ENCODE results near the gene TLX1. TPM values are rescaled to one million over a fixed set of nuclear protein-coding genes. Genes with fewer than 3 reads are reported as not detected.

Gene TLX1
- total RNA-seq, 1 experiment from 2014 or later, result not detected

- Mint-ChIP-seq H3K4me3 (ENCODE audit: unreplicated experiment) (no peak overlapping the region), H3K27ac (ENCODE audit: low read depth, unreplicated experiment) (no peak overlapping the region)
Observed at GRCh38 chr10:101094121-101094879, 36.8 kb upstream of the TLX1 start.

GRCh38 chr10:101095004-101095403 is 36.1 kb upstream of the TLX1 start:
- Mint-ChIP-seq H3K4me3 (ENCODE audit: unreplicated experiment) (no peak overlapping the region), H3K27ac (ENCODE audit: low read depth, unreplicated experiment) (no peak overlapping the region), H3K27me3 (ENCODE audit: insufficient read depth, unreplicated experiment) (peaks cover 11% of the 10 kb centered on the region), H3K9me3 (ENCODE audit: unreplicated experiment) (no peaks in the 10 kb centered on the region), H3K36me3 (ENCODE audit: insufficient read depth, unreplicated experiment) (no peaks in the 10 kb centered on the region), H3K4me1 (ENCODE audit: insufficient read depth, unreplicated experiment) (peaks cover 9% of the 10 kb centered on the region)
- intact Hi-C loops (cut with micrococcal nuclease), result loop anchor here (1.0 kb wide), 1 partner anchor 47 kb away; no protein-coding TSS in a partner anchor
- no peak for TF ChIP-seq CTCF (IDR thresholded peaks at IDR 0.05; ENCODE audit: unreplicated experiment)
- DNase-seq (ENCODE audit: unreplicated experiment), result no peak
- no TSS peak for BruUV-seq (replicated peaks)
- POLR2A ChIA-PET, result interaction anchor here (1.1 to 1.7 kb wide), 2 partner anchors 37 to 47 kb away, joined by 3 to 19 read pairs; no protein-coding TSS in a partner anchor
- CTCF ChIA-PET, result interaction anchor here (0.5 to 14.1 kb wide), 31 partner anchors 10 to 1069 kb away, joined by 3 to 419 read pairs (median 6); partner anchors contain the start of gene TLX1

More at GRCh38 chr10:101094121-101094879, 36.8 kb upstream of the TLX1 start:
- H3K9me3 Mint-ChIP-seq (ENCODE audit: unreplicated experiment), result no peaks in the 10 kb centered on the region
- ChIA-PET POLR2A (interaction anchor here (1.1 to 1.7 kb wide), 3 partner anchors 33 to 48 kb away, joined by 3 to 19 read pairs (median 4); no protein-coding TSS in a partner anchor), CTCF (interaction anchor here (0.6 to 14.1 kb wide), 12 partner anchors 10 to 58 kb away, joined by 3 to 419 read pairs (median 26); no protein-coding TSS in a partner anchor)
- no peak for TF ChIP-seq CTCF (IDR thresholded peaks at IDR 0.05; ENCODE audit: unreplicated experiment)
- H3K4me1 Mint-ChIP-seq (ENCODE audit: insufficient read depth, unreplicated experiment), result peaks cover 9% of the 10 kb centered on the region
- H3K27me3 Mint-ChIP-seq (ENCODE audit: insufficient read depth, unreplicated experiment), result peaks cover 3% of the 10 kb centered on the region
- intact Hi-C loops (cut with micrococcal nuclease), result no loop called here
- DNase-seq (ENCODE audit: unreplicated experiment), result no peak
- BruUV-seq (replicated peaks), result no TSS peak
- H3K36me3 Mint-ChIP-seq (ENCODE audit: insufficient read depth, unreplicated experiment), result no peaks in the 10 kb centered on the region

GRCh38 chr10:101095550-101096213 is 35.4 kb upstream of the TLX1 start:
- H3K9me3 Mint-ChIP-seq (ENCODE audit: unreplicated experiment), result no peaks in the 10 kb centered on the region
- H3K27ac Mint-ChIP-seq (ENCODE audit: low read depth, unreplicated experiment), result no peak overlapping the region
- peaks cover 17% of the 10 kb centered on the region for H3K27me3 Mint-ChIP-seq (ENCODE audit: insufficient read depth, unreplicated experiment)
- BruUV-seq (replicated peaks), result no TSS peak
- intact Hi-C loops (cut with micrococcal nuclease), result loop anchor here (1.0 kb wide), 1 partner anchor 47 kb away; no protein-coding TSS in a partner anchor
- H3K4me3 Mint-ChIP-seq (ENCODE audit: unreplicated experiment), result no peak overlapping the region
- peak; percentile 86 for DNase-seq (ENCODE audit: unreplicated experiment)
- peaks cover 9% of the 10 kb centered on the region for H3K4me1 Mint-ChIP-seq (ENCODE audit: insufficient read depth, unreplicated experiment)
- peak; percentile 74 for TF ChIP-seq CTCF (IDR thresholded peaks at IDR 0.05; ENCODE audit: unreplicated experiment)
- CTCF ChIA-PET, result interaction anchor here (0.5 to 14.1 kb wide), 39 partner anchors 11 to 1068 kb away, joined by 3 to 419 read pairs (median 5); partner anchors contain the start of genes PDZD7, SFXN3 and TLX1
- POLR2A ChIA-PET, result interaction anchor here (0.6 to 1.7 kb wide), 2 partner anchors 44 to 46 kb away, joined by 3 to 19 read pairs; no protein-coding TSS in a partner anchor
- H3K36me3 Mint-ChIP-seq (ENCODE audit: insufficient read depth, unreplicated experiment), result no peaks in the 10 kb centered on the region

GRCh38 chr10:101096378-101096777 is 34.7 kb upstream of the TLX1 start:
- H3K4me1 Mint-ChIP-seq (ENCODE audit: insufficient read depth, unreplicated experiment), result peaks cover 2% of the 10 kb centered on the region
- POLR2A ChIA-PET, result interaction anchor here (1.5 kb wide), 1 partner anchor 46 kb away, joined by 4 read pairs; no protein-coding TSS in a partner anchor
- H3K36me3 Mint-ChIP-seq (ENCODE audit: insufficient read depth, unreplicated experiment), result no peaks in the 10 kb centered on the region
- no TSS peak for BruUV-seq (replicated peaks)
- DNase-seq (ENCODE audit: unreplicated experiment), result no peak
- no peak for TF ChIP-seq CTCF (IDR thresholded peaks at IDR 0.05; ENCODE audit: unreplicated experiment)
- intact Hi-C loops (cut with micrococcal nuclease), result no loop called here
- no peaks in the 10 kb centered on the region for H3K9me3 Mint-ChIP-seq (ENCODE audit: unreplicated experiment)
- H3K27ac Mint-ChIP-seq (ENCODE audit: low read depth, unreplicated experiment), result no peak overlapping the region
- H3K27me3 Mint-ChIP-seq (ENCODE audit: insufficient read depth, unreplicated experiment), result peaks cover 24% of the 10 kb centered on the region
- CTCF ChIA-PET, result interaction anchor here (0.6 to 14.1 kb wide), 30 partner anchors 10 to 685 kb away, joined by 3 to 419 read pairs (median 8); partner anchors contain the start of genes PDZD7, SFXN3 and TLX1
- no peak overlapping the region for H3K4me3 Mint-ChIP-seq (ENCODE audit: unreplicated experiment)

Measured in MCF 10A (cell line).